SJCRH30 (cell line): Measurements from ENCODE around the gene MLEC. TPM values are rescaled to one million over a fixed set of nuclear protein-coding genes. Genes with fewer than 3 reads are reported as not detected.

Source experiments
- DNase-seq, 2 experiments: peaks; one replicate each; pipeline ENCODE4 v3.0.0-alpha.2; 2015 to 2020
- H3K27ac ChIP-seq: fragments of 250-450 bp; sonication (Bioruptor Pico); 2 replicates; pipeline ENCODE4 v1.5.1; 2020; ENCODE audit warnings: mild to moderate bottlenecking, moderate library complexity
- H3K27me3 ChIP-seq: fragments of 250-450 bp; sonication (Bioruptor Pico); 2 replicates; pipeline ENCODE4 v1.5.1; 2020; ENCODE audit warnings: mild to moderate bottlenecking, moderate library complexity
- H3K36me3 ChIP-seq: fragments of 250-450 bp; sonication (Bioruptor Pico); 2 replicates; pipeline ENCODE4 v1.5.1; 2020; ENCODE audit warnings: mild to moderate bottlenecking, moderate library complexity
- H3K4me1 ChIP-seq: fragments of 250-450 bp; sonication (Bioruptor Pico); 2 replicates; pipeline ENCODE4 v1.5.1; 2020; ENCODE audit warnings: mild to moderate bottlenecking, moderate library complexity
- H3K4me3 ChIP-seq: fragments of 250-450 bp; sonication (Bioruptor Pico); 2 replicates; pipeline ENCODE4 v1.5.1; 2020; ENCODE audit warnings: mild to moderate bottlenecking, moderate library complexity
- H3K9me3 ChIP-seq: fragments of 250-450 bp; sonication (Bioruptor Pico); replicated peaks from 2 replicates; pipeline ENCODE4 v1.5.1; 2020; ENCODE audit warnings: mild to moderate bottlenecking, moderate library complexity
- total RNA-seq: library from RNA; depleted of rRNA; stranded (reverse); fragments of >200 nt; shearing (Covaris generic); gene quantifications from 2 replicates; pipeline ENCODE4 v1.2.3, GENCODE V29; 2014; rRNA removed

MLEC gene
- total RNA-seq, 1 experiment from 2014 or later, result 83.1 TPM

- Histone ChIP-seq H3K27ac (no peak overlapping the region), H3K27me3 (no peaks in the 10 kb centered on the region), H3K9me3 (no peaks in the 10 kb centered on the region), H3K36me3 (no peaks in the 10 kb centered on the region), H3K4me1 (no peaks in the 10 kb centered on the region), H3K4me3 (no peak overlapping the region)
- DNase-seq, result no peak
Measured at GRCh38 chr12:120748242-120748641, 61.3 kb downstream of the MLEC start.

GRCh38 chr12:120749256-120749655 lies 62.3 kb downstream of the MLEC start:
- no peaks in the 10 kb centered on the region for H3K4me1 ChIP-seq
- no peak overlapping the region for H3K27ac ChIP-seq
- H3K9me3 ChIP-seq, result no peaks in the 10 kb centered on the region
- no peaks in the 10 kb centered on the region for H3K36me3 ChIP-seq
- no peak for DNase-seq
- H3K27me3 ChIP-seq, result no peaks in the 10 kb centered on the region
- no peak overlapping the region for H3K4me3 ChIP-seq

- DNase-seq, result no peak
- Histone ChIP-seq H3K27me3 (no peaks in the 10 kb centered on the region), H3K27ac (no peak overlapping the region), H3K36me3 (no peaks in the 10 kb centered on the region), H3K9me3 (peaks cover 7% of the 10 kb centered on the region; the same call in 1 of the 2 replicates), H3K4me1 (no peaks in the 10 kb centered on the region), H3K4me3 (no peak overlapping the region)
Measured at GRCh38 chr12:120750806-120751205, 63.9 kb downstream of the MLEC start.

GRCh38 chr12:120751389-120751788 lies 64.4 kb downstream of the MLEC start:
- Histone ChIP-seq H3K36me3 (no peaks in the 10 kb centered on the region), H3K27ac (no peak overlapping the region), H3K4me1 (no peaks in the 10 kb centered on the region), H3K4me3 (no peak overlapping the region), H3K9me3 (peaks cover 7% of the 10 kb centered on the region; the same call in 1 of the 2 replicates), H3K27me3 (no peaks in the 10 kb centered on the region)
- DNase-seq, result no peak

Other genes starting within 250 kb of the MLEC start
- gene COX6A1, start 249.0 kb upstream of the MLEC start, total RNA-seq, result 423 and 488 TPM in 2 replicates
- 43.4 and 45.5 TPM in 2 replicates for gene TRIAP1, start 240.8 kb upstream of the MLEC start, total RNA-seq
- gene GATC, start 240.7 kb upstream of the MLEC start, total RNA-seq, result 29.8 and 31.4 TPM in 2 replicates
- 120 and 136 TPM in 2 replicates for gene SRSF9, start 217.4 kb upstream of the MLEC start, total RNA-seq
- 446 and 452 TPM in 2 replicates for gene DYNLL1, start 191.0 kb upstream of the MLEC start, total RNA-seq
- gene COQ5, start 158.0 kb upstream of the MLEC start, total RNA-seq, result 30.3 and 34.2 TPM in 2 replicates
- 43.9 and 48.5 TPM in 2 replicates for gene RNF10, start 152.8 kb upstream of the MLEC start, total RNA-seq
- 40.4 and 41.6 TPM in 2 replicates for gene POP5, start 105.7 kb upstream of the MLEC start, total RNA-seq
- gene CABP1, start 46.5 kb upstream of the MLEC start, total RNA-seq, result 1.7 and 2.7 TPM in 2 replicates
- 16.9 and 20.2 TPM in 2 replicates for gene UNC119B, start 23.3 kb downstream of the MLEC start, total RNA-seq
- 1.1 and 1.3 TPM in 2 replicates for gene ACADS, start 38.7 kb downstream of the MLEC start, total RNA-seq
- 14.9 and 16.1 TPM in 2 replicates for gene SPPL3, start 217.2 kb downstream of the MLEC start, total RNA-seq